Tibial nerve (tissue), 4 donors: ENCODE results near the gene CEACAM18.
"Not testable (repeated sequence)": the region's sequence is repeated elsewhere in the genome, so short reads cannot be mapped to it uniquely, and the experiment has no call there.

ENCODE experiments used
- EP300 ChIP-seq, 2 donors: sonication (generic); formaldehyde crosslinking; IDR thresholded peaks; one replicate each; pipeline ENCODE4 v1.6.1; 2017; ENCODE audit warnings: antibody characterized with exemption in 2 of 2, mild to moderate bottlenecking in 1 of 2
- POLR2A ChIP-seq, 2 donors: fragments of 450-650 bp; IDR thresholded peaks; one replicate each; pipeline ENCODE4 v1.6.1; 2017; ENCODE audit warnings: antibody characterized with exemption in 2 of 2, mild to moderate bottlenecking in 2 of 2, moderate library complexity in 2 of 2
- TF ChIP-seq, protein P1 (sequence below), 5 experiments: fragments of 200-600 bp in 3 of 5; fragments of 450-650 bp in 2 of 5; sonication (generic) in 3 of 5; IDR thresholded peaks; one replicate each; pipeline ENCODE4 v1.5.1; 2016 to 2019; ENCODE audit warnings: antibody characterized with exemption in 5 of 5, mild to moderate bottlenecking in 3 of 5, moderate library complexity in 2 of 5

DNA sequence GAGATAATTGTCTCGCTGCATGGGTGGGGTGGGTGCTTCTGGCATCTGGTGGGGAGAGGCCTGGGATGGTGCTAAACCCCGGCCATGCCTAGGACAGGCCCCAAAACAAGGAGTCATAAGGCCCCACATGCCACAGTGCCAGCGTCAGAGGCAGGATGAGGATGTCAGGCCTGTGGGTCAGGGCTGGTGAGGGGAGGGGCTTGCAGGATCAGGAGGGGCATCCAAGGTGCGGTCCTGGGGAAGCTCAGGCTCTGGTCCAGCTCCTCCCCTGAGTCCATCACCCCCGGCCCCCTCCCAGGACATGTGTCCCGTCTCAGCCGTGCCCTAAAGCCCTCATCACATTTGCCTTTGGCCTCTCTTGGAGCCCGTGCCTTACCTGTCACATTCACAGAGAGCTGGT lies 22.6 kb downstream of the CEACAM18 start:
- not testable (repeated sequence) for TF ChIP-seq POLR2A, EP300 (IDR thresholded peaks at IDR 0.05)
- TF ChIP-seq, protein P1, sequence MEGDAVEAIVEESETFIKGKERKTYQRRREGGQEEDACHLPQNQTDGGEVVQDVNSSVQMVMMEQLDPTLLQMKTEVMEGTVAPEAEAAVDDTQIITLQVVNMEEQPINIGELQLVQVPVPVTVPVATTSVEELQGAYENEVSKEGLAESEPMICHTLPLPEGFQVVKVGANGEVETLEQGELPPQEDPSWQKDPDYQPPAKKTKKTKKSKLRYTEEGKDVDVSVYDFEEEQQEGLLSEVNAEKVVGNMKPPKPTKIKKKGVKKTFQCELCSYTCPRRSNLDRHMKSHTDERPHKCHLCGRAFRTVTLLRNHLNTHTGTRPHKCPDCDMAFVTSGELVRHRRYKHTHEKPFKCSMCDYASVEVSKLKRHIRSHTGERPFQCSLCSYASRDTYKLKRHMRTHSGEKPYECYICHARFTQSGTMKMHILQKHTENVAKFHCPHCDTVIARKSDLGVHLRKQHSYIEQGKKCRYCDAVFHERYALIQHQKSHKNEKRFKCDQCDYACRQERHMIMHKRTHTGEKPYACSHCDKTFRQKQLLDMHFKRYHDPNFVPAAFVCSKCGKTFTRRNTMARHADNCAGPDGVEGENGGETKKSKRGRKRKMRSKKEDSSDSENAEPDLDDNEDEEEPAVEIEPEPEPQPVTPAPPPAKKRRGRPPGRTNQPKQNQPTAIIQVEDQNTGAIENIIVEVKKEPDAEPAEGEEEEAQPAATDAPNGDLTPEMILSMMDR (IDR thresholded peaks at IDR 0.05): not testable (repeated sequence)
